Ascending aorta (tissue), 2 donors: ENCODE results near the gene NAT14. TPM values are rescaled to one million over a fixed set of nuclear protein-coding genes. Genes with fewer than 3 reads are reported as not detected.
A peak's percentile ranks its signal among the peaks of the same experiment; 100 is the strongest.
"Not testable (repeated sequence)": the region's sequence is repeated elsewhere in the genome, so short reads cannot be mapped to it uniquely, and the experiment has no call there.

Source experiments
- DNase-seq, 2 donors: peaks; one replicate each; pipeline ENCODE4 v3.0.0-alpha.2; 2019; ENCODE audit warnings: low spot score in 2 of 2
- H3K27ac ChIP-seq, 2 donors: fragments of 200-600 bp; sonication (generic); one replicate each; pipeline ENCODE4 v1.5.1; 2016 to 2017; ENCODE audit warnings: mild to moderate bottlenecking in 1 of 2
- H3K27me3 ChIP-seq: fragments of 200-600 bp; sonication (generic); one replicate; pipeline ENCODE4 v1.5.1; 2017
- H3K36me3 ChIP-seq, 2 donors: fragments of 200-600 bp; sonication (generic); one replicate each; pipeline ENCODE4 v1.5.1; 2016
- H3K4me1 ChIP-seq, 2 donors: fragments of 200-600 bp; sonication (generic); one replicate each; pipeline ENCODE4 v1.5.1; 2016 to 2017; ENCODE audit warnings: mild to moderate bottlenecking in 1 of 2
- H3K4me3 ChIP-seq, 2 donors: fragments of 200-600 bp; sonication (generic); one replicate each; pipeline ENCODE4 v1.5.1; 2016 to 2017; ENCODE audit warnings: mild to moderate bottlenecking in 1 of 2
- H3K9me3 ChIP-seq, 2 donors: fragments of 200-600 bp; sonication (generic); one replicate each; pipeline ENCODE4 v1.5.1; 2016
- CTCF ChIP-seq, 3 experiments: fragments of 200-600 bp in 2 of 3; fragments of 450-650 bp in 1 of 3; sonication (generic) in 2 of 3; IDR thresholded peaks; one replicate each; pipeline ENCODE4 v1.5.1; 2016 to 2019; ENCODE audit warnings: antibody characterized with exemption in 3 of 3, mild to moderate bottlenecking in 1 of 3, moderate library complexity in 1 of 3
- intact Hi-C: fragments of 100-400 bp; cut with DNase I; formaldehyde crosslinking; loops from one replicate; pipeline ENCODE4 v1.15.1; 2023
- total RNA-seq: library from RNA; depleted of rRNA; stranded (reverse); fragments of >200 nt; gene quantifications from one replicate; pipeline ENCODE4 v1.1.0, GENCODE V29; 2016

Gene NAT14
- total RNA-seq, 1 donor from 2014 or later = 21.6 TPM

- no peak overlapping the region for H3K27ac ChIP-seq
- H3K36me3 ChIP-seq = no peaks in the 10 kb centered on the region
- no peak for TF ChIP-seq CTCF (IDR thresholded peaks at IDR 0.05)
- no peaks in the 10 kb centered on the region for H3K4me1 ChIP-seq
- DNase-seq = no peak
- H3K27me3 ChIP-seq = peaks cover 15% of the 10 kb centered on the region
- H3K4me3 ChIP-seq = no peak overlapping the region
- H3K9me3 ChIP-seq = no peaks in the 10 kb centered on the region
- intact Hi-C loops = no loop called here
Measured at GRCh38 chr19:55444646-55445045, 40.3 kb upstream of the NAT14 start.

GRCh38 chr19:55446060-55446459 is 38.9 kb upstream of the NAT14 start:
- Histone ChIP-seq H3K9me3 (no peaks in the 10 kb centered on the region), H3K27ac (no peak overlapping the region), H3K36me3 (no peaks in the 10 kb centered on the region), H3K4me3 (no peak overlapping the region), H3K27me3 (peaks cover 8% of the 10 kb centered on the region), H3K4me1 (no peaks in the 10 kb centered on the region)
- intact Hi-C loops = no loop called here
- DNase-seq = no peak
- TF ChIP-seq CTCF (IDR thresholded peaks at IDR 0.05) = no peak

- Histone ChIP-seq H3K27me3 (peaks cover 13% of the 10 kb centered on the region), H3K36me3 (no peaks in the 10 kb centered on the region), H3K9me3 (no peaks in the 10 kb centered on the region), H3K4me1 (peaks cover 0 to 11% of the 10 kb centered on the region in 2 donors), H3K27ac (no peak overlapping the region), H3K4me3 (no peak overlapping the region)
- intact Hi-C loops = no loop called here
- no peak for DNase-seq
- TF ChIP-seq CTCF (IDR thresholded peaks at IDR 0.05) = no peak
Measured at GRCh38 chr19:55447421-55448174, 37.4 kb upstream of the NAT14 start.

- intact Hi-C loops, H3K9me3 ChIP-seq, H3K36me3 ChIP-seq, H3K27ac ChIP-seq, H3K4me3 ChIP-seq, DNase-seq: not testable (repeated sequence)
- peaks cover 0 to 11% of the 10 kb centered on the region in 2 donors for H3K4me1 ChIP-seq
- peaks cover 18% of the 10 kb centered on the region for H3K27me3 ChIP-seq
Measured at GRCh38 chr19:55448175-55448490, 36.9 kb upstream of the NAT14 start.

GRCh38 chr19:55449469-55449868 is 35.5 kb upstream of the NAT14 start:
- DNase-seq = no peak
- Histone ChIP-seq H3K36me3 (no peaks in the 10 kb centered on the region), H3K27me3 (peaks cover 19% of the 10 kb centered on the region), H3K9me3 (no peaks in the 10 kb centered on the region), H3K4me3 (no peak overlapping the region), H3K27ac (no peak overlapping the region), H3K4me1 (peaks cover 0 to 11% of the 10 kb centered on the region in 2 donors)
- intact Hi-C loops = no loop called here
- no peak for TF ChIP-seq CTCF (IDR thresholded peaks at IDR 0.05)

- no peak for TF ChIP-seq CTCF (IDR thresholded peaks at IDR 0.05)
- Histone ChIP-seq H3K27me3 (peaks cover 19% of the 10 kb centered on the region), H3K4me1 (peaks cover 0 to 11% of the 10 kb centered on the region in 2 donors), H3K4me3 (peak overlapping the region; percentile 9 to 16), H3K9me3 (no peaks in the 10 kb centered on the region), H3K36me3 (peaks cover 0 to 7% of the 10 kb centered on the region in 2 donors), H3K27ac (no peak overlapping the region)
- no peak for DNase-seq
- intact Hi-C loops = no loop called here
Measured at GRCh38 chr19:55451163-55451964, 33.6 kb upstream of the NAT14 start.
